H9 (cell line): ENCODE results near the gene ROBO2. TPM values are rescaled to one million over a fixed set of nuclear protein-coding genes. Genes with fewer than 3 reads are reported as not detected.

Source experiments
- DNase-seq: peaks from one replicate; pipeline ENCODE4 v3.0.0-alpha.2; 2017
- H2AFZ ChIP-seq: one replicate; pipeline ENCODE4 v1.6.1; 2013; ENCODE audit warnings: mild to moderate bottlenecking, low read length, control low read depth, moderate library complexity
- H2AK5ac ChIP-seq: 2 replicates; pipeline ENCODE4 v1.6.1; 2013; ENCODE audit warnings: low read length, control low read depth, mixed read lengths; ENCODE audit not compliant: insufficient read length
- H2BK120ac ChIP-seq: one replicate; pipeline ENCODE4 v1.6.1; 2013; ENCODE audit warnings: low read depth, mild to moderate bottlenecking, low read length, control low read depth, inconsistent platforms; ENCODE audit not compliant: poor library complexity, severe bottlenecking
- H2BK12ac ChIP-seq: 2 replicates; pipeline ENCODE4 v1.6.1; 2013; ENCODE audit warnings: low read length, control low read depth, mixed read lengths, low read depth; ENCODE audit not compliant: insufficient read length
- H2BK15ac ChIP-seq: 2 replicates; pipeline ENCODE4 v1.6.1; 2013; ENCODE audit warnings: low read depth, low read length, control low read depth
- H2BK20ac ChIP-seq: one replicate; pipeline ENCODE4 v1.6.1; 2013; ENCODE audit warnings: low read depth, mild to moderate bottlenecking, low read length, control low read depth, inconsistent platforms; ENCODE audit not compliant: poor library complexity, severe bottlenecking
- H2BK5ac ChIP-seq: 2 replicates; pipeline ENCODE4 v1.6.1; 2013; ENCODE audit warnings: low read length, control low read depth, mixed read lengths; ENCODE audit not compliant: insufficient read length
- H3K14ac ChIP-seq: 2 replicates; pipeline ENCODE4 v1.6.1; 2013; ENCODE audit warnings: low read length, control low read depth; ENCODE audit not compliant: insufficient read depth
- H3K18ac ChIP-seq: 2 replicates; pipeline ENCODE4 v1.6.1; 2013; ENCODE audit warnings: low read depth, mild to moderate bottlenecking, mixed read lengths, low read length, control low read depth; ENCODE audit not compliant: insufficient read length
- H3K23ac ChIP-seq: 2 replicates; pipeline ENCODE4 v1.6.1; 2013; ENCODE audit warnings: low read length, control low read depth, mixed read lengths, low read depth; ENCODE audit not compliant: insufficient read length
- H3K23me2 ChIP-seq: 2 replicates; pipeline ENCODE4 v1.6.1; 2013; ENCODE audit warnings: low read depth, mild to moderate bottlenecking, mixed read lengths, low read length, control low read depth; ENCODE audit not compliant: insufficient read length, poor library complexity, severe bottlenecking
- H3K27ac ChIP-seq: 2 replicates; pipeline ENCODE4 v1.5.1; 2013; ENCODE audit warnings: low read length, control low read depth, mixed read lengths, low read depth; ENCODE audit not compliant: insufficient read length
- H3K27me3 ChIP-seq: 2 replicates; pipeline ENCODE4 v1.6.1; 2013; ENCODE audit warnings: low read length, control low read depth, inconsistent platforms; ENCODE audit not compliant: insufficient read depth
- H3K4ac ChIP-seq: 2 replicates; pipeline ENCODE4 v1.6.1; 2013; ENCODE audit warnings: low read depth, mild to moderate bottlenecking, control low read depth, inconsistent platforms, low read length, moderate library complexity
- H3K4me1 ChIP-seq: 2 replicates; pipeline ENCODE4 v1.6.1; 2013; ENCODE audit warnings: low read length, control low read depth, inconsistent platforms; ENCODE audit not compliant: insufficient read depth
- H3K4me2 ChIP-seq: 2 replicates; pipeline ENCODE4 v1.6.1; 2013; ENCODE audit warnings: low read length, control low read depth, mixed read lengths; ENCODE audit not compliant: insufficient read length, insufficient read depth
- H3K56ac ChIP-seq: 2 replicates; pipeline ENCODE4 v1.6.1; 2013; ENCODE audit warnings: low read depth, mild to moderate bottlenecking, mixed read lengths, low read length, control low read depth; ENCODE audit not compliant: insufficient read length
- H3K79me1 ChIP-seq: 2 replicates; pipeline ENCODE4 v1.6.1; 2013; ENCODE audit warnings: low read depth, mild to moderate bottlenecking, moderate library complexity, low read length, control low read depth, inconsistent platforms; ENCODE audit not compliant: insufficient read depth, poor library complexity, severe bottlenecking
- H3K79me2 ChIP-seq: 2 replicates; pipeline ENCODE4 v1.6.1; 2013; ENCODE audit warnings: low read length, control low read depth, inconsistent platforms; ENCODE audit not compliant: insufficient read depth
- H3K9ac ChIP-seq: 2 replicates; pipeline ENCODE4 v1.6.1; 2013; ENCODE audit warnings: low read length, control low read depth, mixed read lengths; ENCODE audit not compliant: insufficient read length; ENCODE audit errors: extremely low read depth
- H3K9me3 ChIP-seq: one replicate; pipeline ENCODE4 v1.6.1; 2013; ENCODE audit warnings: low read depth, low read length, inconsistent platforms; ENCODE audit not compliant: control insufficient read depth
- H3T11ph ChIP-seq: one replicate; pipeline ENCODE4 v1.6.1; 2013; ENCODE audit warnings: mild to moderate bottlenecking, low read length, control low read depth, inconsistent platforms
- H4K20me1 ChIP-seq: one replicate; pipeline ENCODE4 v1.6.1; 2013; ENCODE audit not compliant: control insufficient read depth, insufficient read length, insufficient read depth
- H4K5ac ChIP-seq: 2 replicates; pipeline ENCODE4 v1.6.1; 2013; ENCODE audit warnings: low read depth, mild to moderate bottlenecking, mixed read lengths, low read length, control low read depth; ENCODE audit not compliant: insufficient read length
- H4K8ac ChIP-seq: replicated peaks from 2 replicates; pipeline ENCODE4 v1.6.1; 2013; ENCODE audit warnings: low read length, control low read depth, mixed read lengths, low read depth; ENCODE audit not compliant: insufficient read length
- H4K91ac ChIP-seq: 2 replicates; pipeline ENCODE4 v1.6.1; 2013; ENCODE audit warnings: low read depth, mild to moderate bottlenecking, moderate library complexity, mixed read lengths, low read length, control low read depth; ENCODE audit not compliant: insufficient read length
- H3K27ac Mint-ChIP-seq, 3 experiments: 2 replicates in 2 of 3; 3 replicates in 1 of 3; pipeline ENCODE4 v1.8.0; 2020 to 2021; ENCODE audit warnings: mixed read lengths in 3 of 3, mild to moderate bottlenecking in 1 of 3, moderate library complexity in 1 of 3
- H3K27me3 Mint-ChIP-seq: 2 replicates; pipeline ENCODE4 v1.8.0; 2021; ENCODE audit warnings: low read depth, mild to moderate bottlenecking, moderate library complexity, mixed read lengths
- H3K36me3 Mint-ChIP-seq, 3 experiments: 2 replicates in 2 of 3; 3 replicates in 1 of 3; pipeline ENCODE4 v1.8.0; 2020 to 2021; ENCODE audit warnings: low read depth in 3 of 3, mixed read lengths in 3 of 3; ENCODE audit not compliant: insufficient read depth in 1 of 3
- H3K4me1 Mint-ChIP-seq, 2 experiments: 2 replicates each; pipeline ENCODE4 v1.8.0; 2020; ENCODE audit warnings: mixed read lengths in 2 of 2
- H3K4me3 Mint-ChIP-seq, 2 experiments: 2 replicates in 1 of 2; 3 replicates in 1 of 2; pipeline ENCODE4 v1.8.0; 2020 to 2021; ENCODE audit warnings: mild to moderate bottlenecking in 2 of 2, mixed read lengths in 2 of 2, moderate library complexity in 1 of 2
- H3K9me3 Mint-ChIP-seq, 2 experiments: 2 replicates in 1 of 2; 3 replicates in 1 of 2; pipeline ENCODE4 v1.8.0; 2020; ENCODE audit warnings: mild to moderate bottlenecking in 2 of 2, mixed read lengths in 2 of 2, moderate library complexity in 1 of 2
- CTCF ChIP-seq: fragments of 200-600 bp; sonication (generic); conservative IDR thresholded peaks from 3 replicates; pipeline ENCODE4 v1.8.0; 2021; ENCODE audit warnings: antibody characterized with exemption, mild to moderate bottlenecking
- WGBS: extraction: QIAGEN DNeasy Blood & Tissue Kit; methylation state at CpG from one replicate; pipeline ENCODE4 v1.1.7; 2013; ENCODE audit warnings: missing lambda C conversion rate, low lambda C conversion rate, mixed read lengths; ENCODE audit not compliant: insufficient read length; ENCODE audit errors: extremely low coverage; 5-methylcytosine and 5-hydroxymethylcytosine counted together
- total RNA-seq: library from RNA; stranded (reverse); gene quantifications from 2 replicates; pipeline ENCODE4 v1.2.1, GENCODE V29; 2021

ROBO2 gene
- total RNA-seq, 1 experiment from 2014 or later = 2.3 TPM

- no peak for DNase-seq
- Histone ChIP-seq H2AFZ (no peak overlapping the region), H3K27me3 (no peaks in the 10 kb centered on the region), H2BK120ac (no peak overlapping the region), H2BK5ac (no peak overlapping the region), H3T11ph (no peak overlapping the region), H4K20me1 (no peaks in the 10 kb centered on the region), H4K5ac (no peak overlapping the region), H3K79me1 (no peaks in the 10 kb centered on the region), H3K79me2 (no peaks in the 10 kb centered on the region), H4K91ac (no peak overlapping the region), H3K14ac (no peak overlapping the region), H3K9me3 (no peaks in the 10 kb centered on the region), H3K23ac (no peak overlapping the region), H3K9ac (no peak overlapping the region), H3K27ac (no peak overlapping the region), H3K56ac (no peak overlapping the region), H3K4ac (no peak overlapping the region), H3K23me2 (no peaks in the 10 kb centered on the region), H4K8ac (no peak overlapping the region), H2BK12ac (no peak overlapping the region), H2BK20ac (no peak overlapping the region), H3K4me2 (no peak overlapping the region), H2AK5ac (no peak overlapping the region), H2BK15ac (no peak overlapping the region), H3K4me1 (no peaks in the 10 kb centered on the region), H3K18ac (no peak overlapping the region)
- H3K4me3 Mint-ChIP-seq = no peak overlapping the region
- peaks cover 2 to 6% of the 10 kb centered on the region in 2 experiments; a peak in 2 of 4 replicates for H3K4me1 Mint-ChIP-seq
- no peak overlapping the region for H3K27ac Mint-ChIP-seq
- H3K27me3 Mint-ChIP-seq = no peaks in the 10 kb centered on the region
- no peaks in the 10 kb centered on the region for H3K9me3 Mint-ChIP-seq
- TF ChIP-seq CTCF = no peak
- no peaks in the 10 kb centered on the region; a peak in 1 of 7 replicates for H3K36me3 Mint-ChIP-seq
- no CpG with 5 or more reads among the region's 4 CpGs for WGBS
Observed at GRCh38 chr3:77329116-77329515, 289.2 kb downstream of the ROBO2 start.
